ENCODE results near the gene SCN5A.

- TF ChIP-seq POLR2AphosphoS5 (IDR thresholded peaks at IDR 0.05; ENCODE audit: low read depth) (no peak), CTCF (conservative IDR thresholded peaks at IDR 0.05; ENCODE audit: low read depth in 2 of 2) (no peak), EZH2 (IDR thresholded peaks at IDR 0.05; ENCODE audit: low read depth, unreplicated experiment) (no peak), ETS1 (IDR thresholded peaks at IDR 0.05) (no peak), JUNB (IDR thresholded peaks at IDR 0.05; ENCODE audit: unreplicated experiment) (no peak), CREB1 (CRISPR knock-in tag; IDR thresholded peaks at IDR 0.05; ENCODE audit: low read depth) (no peak), EZH2phosphoT487 (IDR thresholded peaks at IDR 0.05; ENCODE audit: unreplicated experiment) (no peak), REST (IDR thresholded peaks at IDR 0.05; ENCODE audit: unreplicated experiment) (no peak), ZNF331 (CRISPR knock-in tag; IDR thresholded peaks at IDR 0.05; ENCODE audit: low read depth) (no peak)
These were observed 4.4 kb upstream of the SCN5A start for GRCh38 chr3:38653685-38654537.
